ENCODE data around the gene NT5DC3.

The NT5DC3 gene

GRCh38 chr12:103830730-103831320, 10.2 kb downstream of the NT5DC3 start:
- TF ChIP-seq GATA2 (IDR thresholded peaks at IDR 0.05; ENCODE audit: low read depth, low read length) (no peak), GATA3 (IDR thresholded peaks at IDR 0.05; ENCODE audit: low read depth, low read length) (no peak)

DNA sequence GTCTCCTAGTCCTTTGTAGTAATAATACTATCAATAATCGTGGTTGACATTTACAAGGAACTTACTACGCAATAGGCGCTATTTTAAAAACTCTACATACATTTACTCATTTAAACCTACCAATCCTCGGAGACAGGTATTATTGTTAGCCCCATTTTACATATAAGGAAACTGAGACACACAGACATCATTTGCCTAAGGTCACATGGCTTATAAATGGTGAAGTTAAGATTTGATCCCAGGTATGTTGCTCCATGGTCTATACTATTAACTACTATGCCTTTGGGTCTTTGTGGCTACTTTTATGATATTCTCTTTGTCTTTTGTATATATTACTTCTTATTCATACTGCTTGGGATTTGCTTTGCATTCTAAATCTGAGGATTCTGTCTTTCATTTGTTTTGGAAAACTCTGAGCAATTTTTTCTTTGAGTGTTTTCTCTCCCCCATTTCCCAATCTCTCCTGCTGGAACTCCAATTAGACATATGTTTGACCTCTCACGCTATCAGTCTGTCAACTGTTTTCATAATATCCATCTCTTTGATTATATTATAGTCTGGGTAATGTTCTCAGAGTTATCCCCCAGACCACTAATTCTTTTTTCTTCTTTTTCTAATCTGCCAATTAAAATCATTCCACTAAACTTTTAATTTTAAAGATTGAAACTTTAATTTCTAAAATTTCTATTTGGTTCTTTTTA, 10.9 kb downstream of the NT5DC3 start:
- TF ChIP-seq GATA3 (IDR thresholded peaks at IDR 0.05; ENCODE audit: low read depth, low read length) = no peak
- TF ChIP-seq GATA2 (IDR thresholded peaks at IDR 0.05; ENCODE audit: low read depth, low read length) = no peak

GRCh38 chr12:103829092-103829491, 11.9 kb downstream of the NT5DC3 start:
- no peak for TF ChIP-seq GATA2 (IDR thresholded peaks at IDR 0.05; ENCODE audit: low read depth, low read length)
- no peak for TF ChIP-seq GATA3 (IDR thresholded peaks at IDR 0.05; ENCODE audit: low read depth, low read length)

DNA sequence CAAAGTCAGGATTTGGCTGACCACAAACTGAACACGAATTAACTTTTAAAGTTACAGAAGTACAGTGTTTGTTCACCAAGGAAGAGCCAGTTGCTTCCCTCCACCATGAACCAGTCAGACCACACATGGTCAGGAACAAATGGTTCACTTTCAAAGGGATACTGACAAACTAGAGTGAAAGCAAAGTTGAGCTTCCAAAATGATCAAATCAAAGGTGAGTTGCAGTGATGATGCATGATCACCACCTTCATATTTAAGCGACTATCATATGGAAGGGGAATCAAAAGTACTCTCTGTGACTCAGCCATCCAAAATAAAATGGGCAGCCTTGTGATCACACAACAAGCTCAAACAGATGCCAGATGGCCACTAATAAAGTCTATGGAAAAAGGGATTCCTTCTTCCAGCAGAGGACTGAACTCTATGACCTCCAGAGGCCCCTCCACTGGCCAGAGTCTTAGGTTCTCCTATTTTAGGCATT, 13.1 kb downstream of the NT5DC3 start:
- TF ChIP-seq GATA2 (IDR thresholded peaks at IDR 0.05; ENCODE audit: low read depth, low read length) (no peak), GATA3 (IDR thresholded peaks at IDR 0.05; ENCODE audit: low read depth, low read length) (no peak)

- no peak for TF ChIP-seq GATA3 (IDR thresholded peaks at IDR 0.05; ENCODE audit: low read depth, low read length)
- no peak for TF ChIP-seq GATA2 (IDR thresholded peaks at IDR 0.05; ENCODE audit: low read depth, low read length)
These were observed 16.2 kb downstream of the NT5DC3 start for GRCh38 chr12:103824845-103825244.

DNA sequence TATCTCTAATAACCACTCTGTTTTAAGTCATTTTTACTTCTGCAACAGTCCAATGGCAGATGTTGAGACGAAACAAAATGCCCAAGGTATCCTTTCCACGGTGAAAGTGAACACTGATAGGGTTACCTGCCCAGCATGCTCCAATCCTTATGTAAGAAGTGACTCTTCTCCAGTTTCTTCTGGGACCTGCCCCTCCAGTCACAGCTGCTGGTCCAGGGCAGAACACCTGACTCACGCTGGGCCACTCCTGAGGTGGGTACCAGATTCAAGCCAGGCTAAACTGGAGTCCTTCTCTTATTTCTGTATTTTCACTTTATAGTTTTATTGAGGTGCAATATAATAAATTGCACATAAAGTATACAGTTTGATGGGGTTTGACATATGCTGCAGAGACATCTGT, 16.7 kb downstream of the NT5DC3 start:
- TF ChIP-seq GATA3 (IDR thresholded peaks at IDR 0.05; ENCODE audit: low read depth, low read length) = no peak
- no peak for TF ChIP-seq GATA2 (IDR thresholded peaks at IDR 0.05; ENCODE audit: low read depth, low read length)

GRCh38 chr12:103823871-103824270, 17.2 kb downstream of the NT5DC3 start:
- TF ChIP-seq GATA2 (IDR thresholded peaks at IDR 0.05; ENCODE audit: low read depth, low read length) (no peak), GATA3 (IDR thresholded peaks at IDR 0.05; ENCODE audit: low read depth, low read length) (no peak)

DNA sequence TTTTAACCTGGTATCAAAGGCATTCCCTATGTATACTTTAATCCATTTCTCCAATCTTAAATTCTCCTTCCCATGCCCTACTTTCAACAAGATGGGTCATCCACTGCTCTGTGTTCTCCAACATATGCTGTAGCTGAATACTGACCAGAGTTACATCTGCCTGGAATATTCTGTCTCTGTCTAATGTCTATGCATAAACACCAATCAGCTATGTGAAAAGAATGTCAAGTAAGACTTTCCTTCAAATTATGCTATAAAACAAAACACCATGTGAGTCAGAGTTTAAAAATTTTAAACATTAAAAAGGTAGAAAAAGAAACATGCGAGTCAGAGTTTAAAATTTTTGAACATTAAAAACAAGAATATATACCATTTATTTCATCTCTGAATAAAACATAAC, 19.3 kb downstream of the NT5DC3 start:
- TF ChIP-seq GATA2 (IDR thresholded peaks at IDR 0.05; ENCODE audit: low read depth, low read length) (no peak), GATA3 (IDR thresholded peaks at IDR 0.05; ENCODE audit: low read depth, low read length) (no peak)

DNA sequence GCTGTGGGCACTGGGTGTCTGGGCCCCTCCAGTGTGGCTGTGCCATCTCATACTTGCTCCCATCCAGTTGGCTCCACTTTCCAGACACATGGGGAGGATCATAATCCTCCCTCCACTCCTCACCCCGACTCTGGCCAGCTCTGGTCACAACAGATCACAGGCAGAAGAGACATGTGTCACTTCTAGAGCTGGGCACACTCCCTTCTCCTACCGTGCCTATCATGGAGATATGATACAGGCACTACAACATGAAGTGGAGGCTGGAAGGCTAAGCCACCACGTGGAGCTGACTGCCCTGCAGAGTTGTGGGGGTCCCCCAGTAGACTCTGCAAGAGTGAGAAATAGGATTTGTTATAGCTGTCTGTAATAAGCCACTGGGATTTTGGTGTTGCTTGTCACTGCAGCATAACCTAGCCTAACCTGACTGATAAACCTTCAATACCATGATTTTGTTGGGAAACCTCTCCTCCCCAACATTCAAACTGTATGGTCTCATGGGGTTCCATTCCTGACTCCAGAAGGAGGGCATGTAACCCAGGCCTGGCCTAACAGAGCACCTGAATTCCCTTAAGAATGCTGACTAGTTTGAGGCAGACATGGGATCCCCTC, 20.0 kb downstream of the NT5DC3 start:
- TF ChIP-seq GATA3 (IDR thresholded peaks at IDR 0.05; ENCODE audit: low read depth, low read length) (no peak), GATA2 (IDR thresholded peaks at IDR 0.05; ENCODE audit: low read depth, low read length) (no peak)

- TF ChIP-seq GATA2 (IDR thresholded peaks at IDR 0.05; ENCODE audit: low read depth, low read length) = no peak
- TF ChIP-seq GATA3 (IDR thresholded peaks at IDR 0.05; ENCODE audit: low read depth, low read length) = no peak
These were observed 20.7 kb downstream of the NT5DC3 start for GRCh38 chr12:103820361-103820760.

DNA sequence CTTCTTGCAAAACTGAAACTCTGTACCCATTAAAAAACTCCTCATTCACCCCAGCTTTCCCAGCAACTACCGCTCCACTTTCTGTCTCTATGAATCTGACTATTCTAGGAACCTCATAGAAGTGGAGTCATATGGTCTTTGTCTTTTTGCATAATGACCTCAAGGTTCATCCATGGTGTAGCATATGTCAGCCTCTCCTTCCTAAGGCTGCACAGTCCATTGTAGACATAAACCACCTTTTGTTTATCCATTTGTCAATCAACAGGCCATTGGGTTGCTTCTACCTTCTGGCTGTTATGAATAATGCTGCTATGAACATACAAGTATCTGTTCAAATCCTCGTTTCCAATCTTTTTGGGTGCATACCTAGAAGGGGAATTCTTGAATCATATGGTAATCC, 21.1 kb downstream of the NT5DC3 start:
- TF ChIP-seq GATA2 (IDR thresholded peaks at IDR 0.05; ENCODE audit: low read depth, low read length) = no peak
- no peak for TF ChIP-seq GATA3 (IDR thresholded peaks at IDR 0.05; ENCODE audit: low read depth, low read length)

GRCh38 chr12:103819312-103819711, 21.7 kb downstream of the NT5DC3 start:
- no peak for TF ChIP-seq GATA3 (IDR thresholded peaks at IDR 0.05; ENCODE audit: low read depth, low read length)
- no peak for TF ChIP-seq GATA2 (IDR thresholded peaks at IDR 0.05; ENCODE audit: low read depth, low read length)

DNA sequence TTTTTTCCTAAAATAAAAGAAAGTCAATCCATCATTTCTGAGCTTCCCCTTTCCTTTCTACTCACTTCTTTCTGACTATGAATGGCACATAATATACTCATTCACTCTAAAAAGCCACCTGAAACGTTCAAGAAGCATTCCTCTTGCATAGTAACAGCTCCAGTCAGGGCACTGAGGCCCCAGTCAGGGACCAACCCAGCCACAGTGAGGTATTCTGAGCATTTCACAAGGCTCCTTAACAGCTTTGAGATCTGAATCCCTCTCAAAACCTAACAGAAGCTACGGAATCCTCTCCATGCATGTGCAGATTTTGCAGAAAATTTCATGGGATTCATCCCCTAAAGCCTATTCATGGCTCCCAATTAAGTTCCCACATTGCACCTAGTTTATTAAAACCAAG, 23.2 kb downstream of the NT5DC3 start:
- TF ChIP-seq GATA3 (IDR thresholded peaks at IDR 0.05; ENCODE audit: low read depth, low read length) = no peak
- TF ChIP-seq GATA2 (IDR thresholded peaks at IDR 0.05; ENCODE audit: low read depth, low read length) = no peak

GRCh38 chr12:103816663-103817062, 24.4 kb downstream of the NT5DC3 start:
- TF ChIP-seq GATA2 (IDR thresholded peaks at IDR 0.05; ENCODE audit: low read depth, low read length) (no peak), GATA3 (IDR thresholded peaks at IDR 0.05; ENCODE audit: low read depth, low read length) (no peak)

DNA sequence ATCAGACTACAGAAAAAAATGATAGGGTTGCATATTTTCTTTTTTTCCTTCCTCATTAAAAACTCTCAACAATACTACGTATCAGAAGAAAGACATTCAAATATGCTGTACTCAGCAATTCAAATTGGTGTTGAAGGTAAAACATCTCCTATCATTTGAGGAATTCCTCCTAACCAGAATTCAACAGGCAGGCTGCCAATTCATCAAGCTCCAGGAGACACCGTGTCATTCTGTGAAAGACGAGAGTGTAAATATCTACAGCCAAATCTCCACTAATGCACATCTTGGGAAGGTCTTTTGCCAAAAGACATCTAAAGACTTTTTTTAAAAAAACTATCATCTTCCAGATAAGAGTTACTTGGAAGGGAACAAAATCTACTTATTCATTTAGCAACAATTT, 26.6 kb downstream of the NT5DC3 start:
- TF ChIP-seq GATA3 (IDR thresholded peaks at IDR 0.05; ENCODE audit: low read depth, low read length) (no peak), GATA2 (IDR thresholded peaks at IDR 0.05; ENCODE audit: low read depth, low read length) (no peak)
